ENCODE data around the gene HDAC9. TPM values are rescaled to one million over a fixed set of nuclear protein-coding genes. Genes with fewer than 3 reads are reported as not detected.
A peak's percentile ranks its signal among the peaks of the same experiment; 100 is the strongest.

The HDAC9 gene
- polyA plus RNA-seq, 1 of the 3 experiments (the other 2 are of a cell fraction), result 11.6 TPM

DNA sequence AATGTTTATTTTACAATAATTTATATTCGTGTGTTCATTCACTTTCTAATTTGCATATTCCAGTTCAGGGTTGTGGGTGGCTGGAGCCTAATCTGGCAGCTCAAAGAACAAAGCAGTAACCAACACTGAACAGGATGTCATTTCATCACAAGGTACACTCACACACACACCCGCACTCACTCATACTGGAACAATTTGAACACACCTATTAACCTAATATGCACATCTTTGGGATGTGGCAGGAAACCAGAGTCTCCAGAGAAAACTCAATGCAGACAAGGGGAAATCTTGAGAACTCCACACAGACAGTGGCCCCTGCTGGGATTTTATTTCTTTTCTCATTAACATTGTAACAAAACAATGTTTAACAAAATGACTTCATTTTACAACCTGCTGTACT, 524.5 kb downstream of the HDAC9 start (continued):
- no peak for TF ChIP-seq CTCF (IDR thresholded peaks at IDR 0.05)
- TF ChIP-seq, protein P1, sequence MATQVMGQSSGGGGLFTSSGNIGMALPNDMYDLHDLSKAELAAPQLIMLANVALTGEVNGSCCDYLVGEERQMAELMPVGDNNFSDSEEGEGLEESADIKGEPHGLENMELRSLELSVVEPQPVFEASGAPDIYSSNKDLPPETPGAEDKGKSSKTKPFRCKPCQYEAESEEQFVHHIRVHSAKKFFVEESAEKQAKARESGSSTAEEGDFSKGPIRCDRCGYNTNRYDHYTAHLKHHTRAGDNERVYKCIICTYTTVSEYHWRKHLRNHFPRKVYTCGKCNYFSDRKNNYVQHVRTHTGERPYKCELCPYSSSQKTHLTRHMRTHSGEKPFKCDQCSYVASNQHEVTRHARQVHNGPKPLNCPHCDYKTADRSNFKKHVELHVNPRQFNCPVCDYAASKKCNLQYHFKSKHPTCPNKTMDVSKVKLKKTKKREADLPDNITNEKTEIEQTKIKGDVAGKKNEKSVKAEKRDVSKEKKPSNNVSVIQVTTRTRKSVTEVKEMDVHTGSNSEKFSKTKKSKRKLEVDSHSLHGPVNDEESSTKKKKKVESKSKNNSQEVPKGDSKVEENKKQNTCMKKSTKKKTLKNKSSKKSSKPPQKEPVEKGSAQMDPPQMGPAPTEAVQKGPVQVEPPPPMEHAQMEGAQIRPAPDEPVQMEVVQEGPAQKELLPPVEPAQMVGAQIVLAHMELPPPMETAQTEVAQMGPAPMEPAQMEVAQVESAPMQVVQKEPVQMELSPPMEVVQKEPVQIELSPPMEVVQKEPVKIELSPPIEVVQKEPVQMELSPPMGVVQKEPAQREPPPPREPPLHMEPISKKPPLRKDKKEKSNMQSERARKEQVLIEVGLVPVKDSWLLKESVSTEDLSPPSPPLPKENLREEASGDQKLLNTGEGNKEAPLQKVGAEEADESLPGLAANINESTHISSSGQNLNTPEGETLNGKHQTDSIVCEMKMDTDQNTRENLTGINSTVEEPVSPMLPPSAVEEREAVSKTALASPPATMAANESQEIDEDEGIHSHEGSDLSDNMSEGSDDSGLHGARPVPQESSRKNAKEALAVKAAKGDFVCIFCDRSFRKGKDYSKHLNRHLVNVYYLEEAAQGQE (IDR thresholded peaks at IDR 0.05; ENCODE audit: low read depth, low read length), result no peak
- TF ChIP-seq CHD2 (IDR thresholded peaks at IDR 0.05; ENCODE audit: low read length, partially characterized antibody), result no peak
- TF ChIP-seq MXI1 (IDR thresholded peaks at IDR 0.05; ENCODE audit: low read depth, low read length), result no peak
- TF ChIP-seq SIN3A (IDR thresholded peaks at IDR 0.05; ENCODE audit: borderline replicate concordance, low read depth, low read length), result no peak

DNA sequence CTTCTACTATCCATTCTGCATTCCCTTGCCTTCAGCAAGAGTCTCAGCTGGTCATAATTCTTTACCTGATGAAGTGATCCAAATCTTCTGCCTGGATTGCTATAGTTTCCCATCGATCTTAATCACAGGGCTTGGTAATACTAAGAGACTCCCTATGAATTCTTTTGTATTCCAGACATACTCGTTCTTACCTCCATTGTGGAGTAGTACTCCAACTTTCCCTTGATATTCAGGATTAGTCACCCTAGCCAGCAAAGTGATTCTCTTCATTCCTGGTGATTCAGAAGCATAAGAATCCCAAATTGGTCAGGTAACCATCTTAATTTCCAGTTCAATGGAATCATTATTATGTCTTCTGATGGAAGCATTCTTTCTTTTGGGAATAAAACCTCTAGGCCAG, 525.2 kb downstream of the HDAC9 start:
- Histone ChIP-seq H3K4me1 (ENCODE audit: control insufficient read depth in 1 of 2, insufficient read depth in 2 of 2, low read depth in 1 of 2, low read length in 1 of 2) (peaks cover 13 to 26% of the 10 kb centered on the region in 2 experiments), H3K9me2 (no peaks in the 10 kb centered on the region), H3K36me3 (replicated peaks in 1 of 2; ENCODE audit: control insufficient read depth in 1 of 2, insufficient read depth in 2 of 2, low read length in 1 of 2) (peaks cover 39 to 84% of the 10 kb centered on the region in 2 experiments), H3F3A (replicated peaks; ENCODE audit: insufficient read depth) (peaks cover 37% of the 10 kb centered on the region), H3K27me3 (ENCODE audit: insufficient read depth) (no peaks in the 10 kb centered on the region), H3K9ac (no peak overlapping the region), H4K20me1 (ENCODE audit: insufficient read depth) (no peaks in the 10 kb centered on the region), H3K4me3 (ENCODE audit: low read depth in 2 of 2, low read length in 1 of 2) (no peak overlapping the region; a peak in 1 of 4 replicates), H3K9me3 (peaks cover 22% of the 10 kb centered on the region), H3K27ac (ENCODE audit: low read depth in 2 of 2, low read length in 1 of 2) (peak overlapping the region; percentile 9 to 39; a peak in 2 of 4 replicates), H3K79me2 (ENCODE audit: insufficient read depth) (peaks cover 51% of the 10 kb centered on the region), H2AFZ (ENCODE audit: low read depth) (no peak overlapping the region), H3K4me2 (no peak overlapping the region)
- TF ChIP-seq, protein P1 (IDR thresholded peaks at IDR 0.05; ENCODE audit: low read depth, low read length), result no peak
- TF ChIP-seq, protein P2, sequence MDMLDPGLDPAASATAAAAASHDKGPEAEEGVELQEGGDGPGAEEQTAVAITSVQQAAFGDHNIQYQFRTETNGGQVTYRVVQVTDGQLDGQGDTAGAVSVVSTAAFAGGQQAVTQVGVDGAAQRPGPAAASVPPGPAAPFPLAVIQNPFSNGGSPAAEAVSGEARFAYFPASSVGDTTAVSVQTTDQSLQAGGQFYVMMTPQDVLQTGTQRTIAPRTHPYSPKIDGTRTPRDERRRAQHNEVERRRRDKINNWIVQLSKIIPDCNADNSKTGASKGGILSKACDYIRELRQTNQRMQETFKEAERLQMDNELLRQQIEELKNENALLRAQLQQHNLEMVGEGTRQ (IDR thresholded peaks at IDR 0.05; ENCODE audit: borderline replicate concordance, low read depth, low read length), result no peak
- TF ChIP-seq TEAD4 (IDR thresholded peaks at IDR 0.05; ENCODE audit: borderline replicate concordance, insufficient read depth), result peak; percentile 49; the same call in 1 of the 2 replicates
- TF ChIP-seq JUND (IDR thresholded peaks at IDR 0.05), result peak; percentile 75
- peak; percentile 83 for TF ChIP-seq FOSL2 (IDR thresholded peaks at IDR 0.05; ENCODE audit: borderline replicate concordance, low read depth)
- TF ChIP-seq NFIC (IDR thresholded peaks at IDR 0.05; ENCODE audit: borderline replicate concordance), result peak; percentile 36; the same call in 1 of the 2 replicates
- TF ChIP-seq TCF12 (IDR thresholded peaks at IDR 0.05), result peak; percentile 55; the same call in 1 of the 2 replicates
- TF ChIP-seq SMC3 (IDR thresholded peaks at IDR 0.05; ENCODE audit: low read depth, low read length), result no peak
- TF ChIP-seq PBX3 (IDR thresholded peaks at IDR 0.05), result peak; percentile 52
- TF ChIP-seq TAF1 (IDR thresholded peaks at IDR 0.05; ENCODE audit: borderline replicate concordance, low read depth, low read length), result no peak
- 0 out of 4 replicates have a peak, but pooled peaks of 1 of the 2 experiments have one; percentile 25 for TF ChIP-seq EP300 (IDR thresholded peaks at IDR 0.05; ENCODE audit: borderline replicate concordance in 1 of 2, low read depth in 1 of 2, low read length in 1 of 2)
- TF ChIP-seq RAD21 (IDR thresholded peaks at IDR 0.05; ENCODE audit: low read length), result no peak
- TF ChIP-seq CHD2 (IDR thresholded peaks at IDR 0.05; ENCODE audit: low read length, partially characterized antibody), result no peak
- ChIA-PET CTCF (no interaction called here), POLR2A (no interaction called here)
- 22% methylated on average over 2 of the region's 2 CpGs for WGBS (ENCODE audit: low lambda C conversion rate)
- no peak for DNase-seq

All from SK-N-SH (cell line).